Measurements from ENCODE around the gene LRG1. TPM values are rescaled to one million over a fixed set of nuclear protein-coding genes. Genes with fewer than 3 reads are reported as not detected.
A peak's percentile ranks its signal among the peaks of the same experiment; 100 is the strongest.
"Not testable (repeated sequence)": the region's sequence is repeated elsewhere in the genome, so short reads cannot be mapped to it uniquely, and the experiment has no call there.

The LRG1 gene
- total RNA-seq, 1 donor, result not detected

- no peak for TF ChIP-seq CTCF (IDR thresholded peaks at IDR 0.05; ENCODE audit: extremely low read depth, low read depth, low read length)
- H3K27ac ChIP-seq (ENCODE audit: low read depth, low read length), result no peak overlapping the region
- H2AFZ ChIP-seq (ENCODE audit: low read length), result no peak overlapping the region
- H3K4me1 ChIP-seq (ENCODE audit: insufficient read depth, low read length), result no peaks in the 10 kb centered on the region
- H3K4me2 ChIP-seq (ENCODE audit: insufficient read depth, low read length), result no peak overlapping the region
- DNase-seq (ENCODE audit: insufficient read length, low spot score, missing footprints), result peak; percentile 29
- H3K79me2 ChIP-seq (ENCODE audit: insufficient read depth, low read length), result no peaks in the 10 kb centered on the region
- no peaks in the 10 kb centered on the region for H3K9me3 ChIP-seq (ENCODE audit: low read depth, low read length)
- no peaks in the 10 kb centered on the region for H3K36me3 ChIP-seq (ENCODE audit: insufficient read depth, low read length)
- H3K27me3 ChIP-seq (ENCODE audit: insufficient read depth, low read length), result no peaks in the 10 kb centered on the region
- H3K4me3 ChIP-seq (ENCODE audit: insufficient read depth, low read length), result no peak overlapping the region
- no peaks in the 10 kb centered on the region for H4K20me1 ChIP-seq (ENCODE audit: insufficient read depth, low read length)
Observed at GRCh38 chr19:4568886-4569285, 29.1 kb upstream of the LRG1 start.

- DNase-seq (ENCODE audit: insufficient read length, low spot score, missing footprints), result peak; percentile 96
- Histone ChIP-seq H3K27ac (ENCODE audit: low read depth, low read length) (no peak overlapping the region), H3K4me1 (ENCODE audit: insufficient read depth, low read length) (no peaks in the 10 kb centered on the region), H4K20me1 (ENCODE audit: insufficient read depth, low read length) (no peaks in the 10 kb centered on the region), H3K27me3 (ENCODE audit: insufficient read depth, low read length) (no peaks in the 10 kb centered on the region), H3K9me3 (ENCODE audit: low read depth, low read length) (no peaks in the 10 kb centered on the region), H3K4me3 (ENCODE audit: insufficient read depth, low read length) (no peak overlapping the region), H2AFZ (ENCODE audit: low read length) (no peak overlapping the region), H3K79me2 (ENCODE audit: insufficient read depth, low read length) (no peaks in the 10 kb centered on the region), H3K4me2 (ENCODE audit: insufficient read depth, low read length) (no peak overlapping the region), H3K36me3 (ENCODE audit: insufficient read depth, low read length) (no peaks in the 10 kb centered on the region)
- peak; percentile 85 for TF ChIP-seq CTCF (IDR thresholded peaks at IDR 0.05; ENCODE audit: extremely low read depth, low read depth, low read length)
Observed at GRCh38 chr19:4567584-4568071, 27.8 kb upstream of the LRG1 start.

- Histone ChIP-seq H3K36me3 (ENCODE audit: insufficient read depth, low read length) (no peaks in the 10 kb centered on the region), H4K20me1 (ENCODE audit: insufficient read depth, low read length) (no peaks in the 10 kb centered on the region), H3K4me1 (ENCODE audit: insufficient read depth, low read length) (no peaks in the 10 kb centered on the region), H3K4me2 (ENCODE audit: insufficient read depth, low read length) (no peak overlapping the region), H2AFZ (ENCODE audit: low read length) (no peak overlapping the region), H3K4me3 (ENCODE audit: insufficient read depth, low read length) (no peak overlapping the region), H3K9me3 (ENCODE audit: low read depth, low read length) (no peaks in the 10 kb centered on the region), H3K27ac (ENCODE audit: low read depth, low read length) (no peak overlapping the region), H3K79me2 (ENCODE audit: insufficient read depth, low read length) (no peaks in the 10 kb centered on the region), H3K27me3 (ENCODE audit: insufficient read depth, low read length) (no peaks in the 10 kb centered on the region)
- no peak for TF ChIP-seq CTCF (IDR thresholded peaks at IDR 0.05; ENCODE audit: extremely low read depth, low read depth, low read length)
- peak; percentile 36 for DNase-seq (ENCODE audit: insufficient read length, low spot score, missing footprints)
Observed at GRCh38 chr19:4566402-4567051, 26.7 kb upstream of the LRG1 start.

GRCh38 chr19:4563562-4563961 is 23.7 kb upstream of the LRG1 start:
- H3K27me3 ChIP-seq (ENCODE audit: insufficient read depth, low read length); DNase-seq (ENCODE audit: insufficient read length, low spot score, missing footprints); H3K27ac ChIP-seq (ENCODE audit: low read depth, low read length); H2AFZ ChIP-seq (ENCODE audit: low read length); H3K4me1 ChIP-seq (ENCODE audit: insufficient read depth, low read length); H3K4me2 ChIP-seq (ENCODE audit: insufficient read depth, low read length); H4K20me1 ChIP-seq (ENCODE audit: insufficient read depth, low read length); H3K9me3 ChIP-seq (ENCODE audit: low read depth, low read length); H3K36me3 ChIP-seq (ENCODE audit: insufficient read depth, low read length); H3K79me2 ChIP-seq (ENCODE audit: insufficient read depth, low read length); H3K4me3 ChIP-seq (ENCODE audit: insufficient read depth, low read length): not testable (repeated sequence)

- not testable (repeated sequence) for H2AFZ ChIP-seq (ENCODE audit: low read length)
Observed at GRCh38 chr19:4562085-4562484, 22.2 kb upstream of the LRG1 start.

More at GRCh38 chr19:4562085-4562484, 22.2 kb upstream of the LRG1 start:
- H3K4me2 ChIP-seq (ENCODE audit: insufficient read depth, low read length); H4K20me1 ChIP-seq (ENCODE audit: insufficient read depth, low read length); H3K4me3 ChIP-seq (ENCODE audit: insufficient read depth, low read length); H3K4me1 ChIP-seq (ENCODE audit: insufficient read depth, low read length); H3K27me3 ChIP-seq (ENCODE audit: insufficient read depth, low read length); DNase-seq (ENCODE audit: insufficient read length, low spot score, missing footprints); H3K79me2 ChIP-seq (ENCODE audit: insufficient read depth, low read length); H3K36me3 ChIP-seq (ENCODE audit: insufficient read depth, low read length); H3K27ac ChIP-seq (ENCODE audit: low read depth, low read length); H3K9me3 ChIP-seq (ENCODE audit: low read depth, low read length): not testable (repeated sequence)
